ENCODE data around the gene RNF125.

Gene RNF125

DNA sequence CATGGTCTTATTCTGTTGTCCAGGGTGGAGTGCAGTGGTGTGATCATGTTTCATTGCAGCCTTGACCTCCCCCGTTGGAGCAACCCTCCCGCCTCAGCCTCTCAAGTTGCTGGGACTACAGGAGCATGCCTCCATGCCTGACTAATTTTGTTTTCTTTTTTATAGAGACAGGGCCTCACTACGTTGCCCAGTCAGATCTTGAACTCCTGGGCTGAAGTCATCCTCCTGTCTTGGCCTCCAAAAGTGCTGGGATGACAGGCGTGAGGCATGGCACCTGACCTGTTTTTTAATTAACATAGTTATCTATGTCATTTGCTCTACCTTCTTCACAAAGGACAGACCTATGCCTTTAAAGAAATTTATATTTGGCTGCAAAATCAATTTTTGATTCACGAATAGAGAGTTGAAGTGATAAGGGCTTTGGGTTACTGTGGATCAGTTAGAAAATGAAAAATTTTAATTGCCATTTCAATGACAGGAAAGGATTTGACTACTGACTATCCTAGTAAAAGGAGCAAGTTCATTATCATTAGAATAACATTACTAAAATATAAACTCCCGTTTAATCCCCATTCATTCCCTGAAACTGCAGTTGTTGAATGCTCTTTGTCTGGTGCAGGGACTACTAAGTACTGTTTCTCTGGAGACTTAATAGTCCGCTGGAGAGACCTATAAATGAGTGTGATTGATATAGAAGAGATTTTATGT lies 76.7 kb downstream of the RNF125 start:
- no peak overlapping the region for H3K4me3 ChIP-seq (replicated peaks in 1 of 2; ENCODE audit: low read depth in 2 of 2, low read length in 2 of 2)
- TF ChIP-seq, protein P1, sequence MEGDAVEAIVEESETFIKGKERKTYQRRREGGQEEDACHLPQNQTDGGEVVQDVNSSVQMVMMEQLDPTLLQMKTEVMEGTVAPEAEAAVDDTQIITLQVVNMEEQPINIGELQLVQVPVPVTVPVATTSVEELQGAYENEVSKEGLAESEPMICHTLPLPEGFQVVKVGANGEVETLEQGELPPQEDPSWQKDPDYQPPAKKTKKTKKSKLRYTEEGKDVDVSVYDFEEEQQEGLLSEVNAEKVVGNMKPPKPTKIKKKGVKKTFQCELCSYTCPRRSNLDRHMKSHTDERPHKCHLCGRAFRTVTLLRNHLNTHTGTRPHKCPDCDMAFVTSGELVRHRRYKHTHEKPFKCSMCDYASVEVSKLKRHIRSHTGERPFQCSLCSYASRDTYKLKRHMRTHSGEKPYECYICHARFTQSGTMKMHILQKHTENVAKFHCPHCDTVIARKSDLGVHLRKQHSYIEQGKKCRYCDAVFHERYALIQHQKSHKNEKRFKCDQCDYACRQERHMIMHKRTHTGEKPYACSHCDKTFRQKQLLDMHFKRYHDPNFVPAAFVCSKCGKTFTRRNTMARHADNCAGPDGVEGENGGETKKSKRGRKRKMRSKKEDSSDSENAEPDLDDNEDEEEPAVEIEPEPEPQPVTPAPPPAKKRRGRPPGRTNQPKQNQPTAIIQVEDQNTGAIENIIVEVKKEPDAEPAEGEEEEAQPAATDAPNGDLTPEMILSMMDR (IDR thresholded peaks at IDR 0.05; ENCODE audit: low read depth, low read length): no peak

DNA sequence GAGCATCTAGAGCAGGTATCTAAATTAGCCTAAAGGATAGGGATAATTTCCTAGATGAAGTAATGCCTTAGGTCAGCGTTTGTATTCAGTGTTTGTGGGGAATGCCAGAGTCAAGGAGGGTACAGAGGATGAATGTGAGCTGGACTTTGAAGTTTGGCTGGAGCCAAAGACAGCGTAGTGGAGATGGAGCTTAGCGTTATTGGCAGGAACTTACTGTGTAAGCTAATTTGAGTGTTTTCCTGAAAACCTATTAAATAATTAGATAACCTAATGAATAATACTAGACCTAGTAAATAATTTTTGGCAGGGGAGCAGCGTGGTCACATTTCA lies 77.2 kb downstream of the RNF125 start:
- H3K4me3 ChIP-seq (replicated peaks in 1 of 2; ENCODE audit: low read depth in 2 of 2, low read length in 2 of 2): no peak overlapping the region
- TF ChIP-seq, protein P1 (IDR thresholded peaks at IDR 0.05; ENCODE audit: low read depth, low read length): no peak
- no peak for DNase-seq (ENCODE audit: low read depth in 2 of 2)

More for the DNA sequence above, 76.7 kb downstream of the RNF125 start:
- DNase-seq (ENCODE audit: low read depth in 2 of 2): no peak

DNA sequence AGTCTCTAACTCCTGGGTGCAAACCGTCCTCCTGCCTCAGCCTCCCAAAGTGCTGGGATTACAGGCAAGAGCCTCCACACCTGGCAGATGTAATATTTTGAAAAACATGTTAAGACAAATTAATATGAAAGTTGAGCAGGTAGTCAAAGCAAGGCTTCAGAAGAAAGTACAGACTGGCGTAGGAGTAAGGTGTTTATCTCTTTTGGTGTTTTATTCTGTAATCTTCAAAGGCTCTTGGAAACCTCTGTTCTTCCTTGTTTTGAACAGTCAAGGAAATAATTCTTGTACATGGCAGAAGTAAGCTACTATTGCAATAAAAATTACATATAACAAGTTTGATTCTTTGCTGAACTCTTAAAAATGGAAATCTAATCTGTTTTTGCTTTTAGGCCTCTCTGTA lies 78.3 kb downstream of the RNF125 start:
- DNase-seq (ENCODE audit: low read depth in 2 of 2): no peak
- no peak overlapping the region for H3K4me3 ChIP-seq (replicated peaks in 1 of 2; ENCODE audit: low read depth in 2 of 2, low read length in 2 of 2)
- TF ChIP-seq, protein P1 (IDR thresholded peaks at IDR 0.05; ENCODE audit: low read depth, low read length): no peak

DNA sequence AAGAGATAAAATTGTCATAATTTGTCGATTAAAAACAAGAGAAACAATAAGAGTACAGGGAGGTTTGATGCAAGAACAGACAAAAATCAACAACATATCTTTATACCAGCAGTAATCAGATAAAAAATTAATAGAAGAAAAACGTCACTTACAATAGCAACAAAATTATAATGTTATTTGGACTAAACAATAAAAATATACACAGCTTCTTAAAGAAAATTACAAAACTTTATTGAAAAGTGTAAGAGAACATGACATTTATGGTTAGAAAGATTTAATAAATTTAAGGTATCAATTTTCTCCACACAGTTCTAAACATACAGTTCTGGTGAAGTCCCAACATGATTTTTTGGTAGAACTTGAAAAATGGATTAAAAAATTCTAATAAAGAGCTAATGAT lies 85.9 kb downstream of the RNF125 start:
- TF ChIP-seq, protein P1 (IDR thresholded peaks at IDR 0.05; ENCODE audit: low read depth, low read length): no peak
- DNase-seq (ENCODE audit: low read depth in 2 of 2): no peak
- H3K4me3 ChIP-seq (replicated peaks in 1 of 2; ENCODE audit: low read depth in 2 of 2, low read length in 2 of 2): no peak overlapping the region

DNA sequence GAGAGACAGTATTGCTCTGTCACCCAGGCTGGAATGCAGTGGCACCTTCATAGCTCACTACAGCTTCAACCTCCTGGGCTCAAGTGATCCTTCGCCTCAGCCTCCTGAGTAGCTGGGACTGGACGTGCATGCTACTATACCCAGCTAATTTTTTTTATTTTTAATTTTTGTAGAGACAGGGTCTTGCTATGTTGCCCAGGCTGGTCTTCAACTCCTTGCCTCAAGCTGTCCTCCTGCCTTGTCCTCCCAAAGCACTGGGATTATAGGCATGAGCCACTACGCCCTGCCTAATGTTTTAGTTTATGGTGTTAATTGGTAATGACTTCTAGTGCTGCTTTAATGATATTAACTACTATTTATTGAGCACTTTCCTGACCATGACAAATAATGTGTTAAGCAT lies 91.4 kb downstream of the RNF125 start:
- H3K4me3 ChIP-seq (replicated peaks in 1 of 2; ENCODE audit: low read depth in 2 of 2, low read length in 2 of 2): no peak overlapping the region
- TF ChIP-seq, protein P1 (IDR thresholded peaks at IDR 0.05; ENCODE audit: low read depth, low read length): no peak
- DNase-seq (ENCODE audit: low read depth in 2 of 2): no peak

DNA sequence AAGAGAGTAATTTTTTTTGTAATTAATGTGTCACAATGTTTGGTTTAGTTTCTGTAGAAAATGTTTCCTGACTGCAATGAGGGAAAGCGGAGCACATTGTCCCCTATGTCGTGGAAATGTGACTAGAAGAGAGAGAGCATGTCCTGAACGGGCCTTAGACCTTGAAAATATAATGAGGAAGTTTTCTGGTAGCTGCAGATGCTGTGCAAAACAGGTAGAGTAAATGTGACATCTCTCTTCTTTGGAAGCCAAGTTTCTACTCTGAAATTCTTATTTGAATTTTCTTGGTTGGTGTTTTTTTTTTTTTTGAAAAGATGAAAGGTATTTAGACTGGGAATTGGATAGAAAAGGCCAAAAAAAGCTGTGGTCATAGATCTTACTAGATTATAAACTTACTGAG lies 93.1 kb downstream of the RNF125 start:
- H3K4me3 ChIP-seq (replicated peaks in 1 of 2; ENCODE audit: low read depth in 2 of 2, low read length in 2 of 2): no peak overlapping the region
- TF ChIP-seq, protein P1 (IDR thresholded peaks at IDR 0.05; ENCODE audit: low read depth, low read length): no peak
- no peak for DNase-seq (ENCODE audit: low read depth in 2 of 2)

DNA sequence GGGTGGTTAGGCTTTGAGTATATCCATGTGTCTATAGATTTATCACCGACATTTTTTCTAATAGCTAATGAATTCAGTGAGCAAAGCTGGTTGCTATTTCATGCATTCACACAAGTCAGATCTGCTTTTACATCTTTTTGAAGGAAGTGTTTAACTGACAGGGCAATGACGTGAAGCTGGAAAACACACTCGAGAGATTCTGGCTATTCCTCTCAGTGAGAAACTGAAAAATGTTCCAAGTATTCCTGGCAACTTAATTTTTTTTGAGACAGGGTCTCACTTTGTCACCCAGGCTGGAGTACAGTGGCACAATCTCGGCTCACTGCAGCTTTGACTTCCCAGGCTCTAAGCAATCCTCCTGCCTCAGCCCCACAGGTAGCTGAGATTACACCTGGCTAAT lies 94.2 kb downstream of the RNF125 start:
- TF ChIP-seq, protein P1 (IDR thresholded peaks at IDR 0.05; ENCODE audit: low read depth, low read length): no peak
- H3K4me3 ChIP-seq (replicated peaks in 1 of 2; ENCODE audit: low read depth in 2 of 2, low read length in 2 of 2): no peak overlapping the region
- DNase-seq (ENCODE audit: low read depth in 2 of 2): no peak

Measured in cardiac fibroblast (primary cell).